Measurements from ENCODE around the gene TRAF2. TPM values are rescaled to one million over a fixed set of nuclear protein-coding genes. Genes with fewer than 3 reads are reported as not detected.

The TRAF2 gene
- total and polyA plus RNA-seq, 2 of the 13 experiments (the other 11 are each of a cell fraction or from before 2014, with no cell fraction given), result 12.4 to 13.6 TPM

- TF ChIP-seq, protein P1, sequence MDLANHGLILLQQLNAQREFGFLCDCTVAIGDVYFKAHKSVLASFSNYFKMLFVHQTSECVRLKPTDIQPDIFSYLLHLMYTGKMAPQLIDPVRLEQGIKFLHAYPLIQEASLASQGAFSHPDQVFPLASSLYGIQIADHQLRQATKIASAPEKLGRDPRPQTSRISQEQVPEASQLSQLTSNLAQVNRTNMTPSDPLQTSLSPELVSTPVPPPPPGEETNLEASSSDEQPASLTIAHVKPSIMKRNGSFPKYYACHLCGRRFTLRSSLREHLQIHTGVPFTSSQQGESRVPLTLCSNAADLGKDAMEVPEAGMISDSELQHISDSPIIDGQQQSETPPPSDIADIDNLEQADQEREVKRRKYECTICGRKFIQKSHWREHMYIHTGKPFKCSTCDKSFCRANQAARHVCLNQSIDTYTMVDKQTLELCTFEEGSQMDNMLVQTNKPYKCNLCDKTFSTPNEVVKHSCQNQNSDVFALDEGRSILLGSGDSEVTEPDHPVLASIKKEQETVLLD (CRISPR knock-in tag; IDR thresholded peaks at IDR 0.05; ENCODE audit: low read depth), result no peak
- TF ChIP-seq MTA1 (CRISPR knock-in tag; IDR thresholded peaks at IDR 0.05; ENCODE audit: borderline replicate concordance) (0 out of 2 replicates have a peak, but pooled peaks have one; percentile 34), HNF4A (CRISPR knock-in tag; IDR thresholded peaks at IDR 0.05) (peak; percentile 85), CEBPG (CRISPR knock-in tag; IDR thresholded peaks at IDR 0.05) (peak; percentile 67), RARA (CRISPR knock-in tag; IDR thresholded peaks at IDR 0.05) (peak; percentile 24; the same call in 1 of the 2 replicates), ARID2 (CRISPR knock-in tag; IDR thresholded peaks at IDR 0.05; ENCODE audit: borderline replicate concordance) (peak; percentile 45; the same call in 1 of the 2 replicates), MED1 (CRISPR knock-in tag; IDR thresholded peaks at IDR 0.05) (0 out of 2 replicates have a peak, but pooled peaks have one; percentile 44), ZKSCAN5 (CRISPR knock-in tag; IDR thresholded peaks at IDR 0.05) (0 out of 2 replicates have a peak, but pooled peaks have one; percentile 18), ZNF296 (CRISPR knock-in tag; conservative IDR thresholded peaks at IDR 0.05) (0 out of 2 replicates have a peak, but pooled peaks have one; percentile 30), PATZ1 (CRISPR knock-in tag; IDR thresholded peaks at IDR 0.05) (peak; percentile 88), TFDP2 (CRISPR knock-in tag; IDR thresholded peaks at IDR 0.05) (no peak), ZNF782 (CRISPR knock-in tag; IDR thresholded peaks at IDR 0.05; ENCODE audit: borderline replicate concordance) (no peak)
- TF ChIP-seq, protein P2, sequence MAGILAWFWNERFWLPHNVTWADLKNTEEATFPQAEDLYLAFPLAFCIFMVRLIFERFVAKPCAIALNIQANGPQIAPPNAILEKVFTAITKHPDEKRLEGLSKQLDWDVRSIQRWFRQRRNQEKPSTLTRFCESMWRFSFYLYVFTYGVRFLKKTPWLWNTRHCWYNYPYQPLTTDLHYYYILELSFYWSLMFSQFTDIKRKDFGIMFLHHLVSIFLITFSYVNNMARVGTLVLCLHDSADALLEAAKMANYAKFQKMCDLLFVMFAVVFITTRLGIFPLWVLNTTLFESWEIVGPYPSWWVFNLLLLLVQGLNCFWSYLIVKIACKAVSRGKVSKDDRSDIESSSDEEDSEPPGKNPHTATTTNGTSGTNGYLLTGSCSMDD (CRISPR knock-in tag; IDR thresholded peaks at IDR 0.05), result no peak
- TF ChIP-seq, protein P3, sequence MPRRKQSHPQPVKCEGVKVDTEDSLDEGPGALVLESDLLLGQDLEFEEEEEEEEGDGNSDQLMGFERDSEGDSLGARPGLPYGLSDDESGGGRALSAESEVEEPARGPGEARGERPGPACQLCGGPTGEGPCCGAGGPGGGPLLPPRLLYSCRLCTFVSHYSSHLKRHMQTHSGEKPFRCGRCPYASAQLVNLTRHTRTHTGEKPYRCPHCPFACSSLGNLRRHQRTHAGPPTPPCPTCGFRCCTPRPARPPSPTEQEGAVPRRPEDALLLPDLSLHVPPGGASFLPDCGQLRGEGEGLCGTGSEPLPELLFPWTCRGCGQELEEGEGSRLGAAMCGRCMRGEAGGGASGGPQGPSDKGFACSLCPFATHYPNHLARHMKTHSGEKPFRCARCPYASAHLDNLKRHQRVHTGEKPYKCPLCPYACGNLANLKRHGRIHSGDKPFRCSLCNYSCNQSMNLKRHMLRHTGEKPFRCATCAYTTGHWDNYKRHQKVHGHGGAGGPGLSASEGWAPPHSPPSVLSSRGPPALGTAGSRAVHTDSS (CRISPR knock-in tag; conservative IDR thresholded peaks at IDR 0.05), result no peak
- TF ChIP-seq, protein P4, sequence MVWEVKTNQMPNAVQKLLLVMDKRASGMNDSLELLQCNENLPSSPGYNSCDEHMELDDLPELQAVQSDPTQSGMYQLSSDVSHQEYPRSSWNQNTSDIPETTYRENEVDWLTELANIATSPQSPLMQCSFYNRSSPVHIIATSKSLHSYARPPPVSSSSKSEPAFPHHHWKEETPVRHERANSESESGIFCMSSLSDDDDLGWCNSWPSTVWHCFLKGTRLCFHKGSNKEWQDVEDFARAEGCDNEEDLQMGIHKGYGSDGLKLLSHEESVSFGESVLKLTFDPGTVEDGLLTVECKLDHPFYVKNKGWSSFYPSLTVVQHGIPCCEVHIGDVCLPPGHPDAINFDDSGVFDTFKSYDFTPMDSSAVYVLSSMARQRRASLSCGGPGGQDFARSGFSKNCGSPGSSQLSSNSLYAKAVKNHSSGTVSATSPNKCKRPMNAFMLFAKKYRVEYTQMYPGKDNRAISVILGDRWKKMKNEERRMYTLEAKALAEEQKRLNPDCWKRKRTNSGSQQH (CRISPR knock-in tag; IDR thresholded peaks at IDR 0.05; ENCODE audit: low read depth), result peak; percentile 59; the same call in 1 of the 2 replicates
- TF ChIP-seq, protein P5, sequence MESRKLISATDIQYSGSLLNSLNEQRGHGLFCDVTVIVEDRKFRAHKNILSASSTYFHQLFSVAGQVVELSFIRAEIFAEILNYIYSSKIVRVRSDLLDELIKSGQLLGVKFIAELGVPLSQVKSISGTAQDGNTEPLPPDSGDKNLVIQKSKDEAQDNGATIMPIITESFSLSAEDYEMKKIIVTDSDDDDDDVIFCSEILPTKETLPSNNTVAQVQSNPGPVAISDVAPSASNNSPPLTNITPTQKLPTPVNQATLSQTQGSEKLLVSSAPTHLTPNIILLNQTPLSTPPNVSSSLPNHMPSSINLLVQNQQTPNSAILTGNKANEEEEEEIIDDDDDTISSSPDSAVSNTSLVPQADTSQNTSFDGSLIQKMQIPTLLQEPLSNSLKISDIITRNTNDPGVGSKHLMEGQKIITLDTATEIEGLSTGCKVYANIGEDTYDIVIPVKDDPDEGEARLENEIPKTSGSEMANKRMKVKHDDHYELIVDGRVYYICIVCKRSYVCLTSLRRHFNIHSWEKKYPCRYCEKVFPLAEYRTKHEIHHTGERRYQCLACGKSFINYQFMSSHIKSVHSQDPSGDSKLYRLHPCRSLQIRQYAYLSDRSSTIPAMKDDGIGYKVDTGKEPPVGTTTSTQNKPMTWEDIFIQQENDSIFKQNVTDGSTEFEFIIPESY (CRISPR knock-in tag; IDR thresholded peaks at IDR 0.05), result no peak
Measured at GRCh38 chr9:136949239-136949816, 63.0 kb downstream of the TRAF2 start (continued).
